GM23248 (cell line): ENCODE measurements around the gene PTGER1.

Experiments
- EZH2 ChIP-seq: fragments of 200-600 bp; sonication (generic); IDR thresholded peaks from 2 replicates; pipeline ENCODE4 v1.6.1; 2018; ENCODE audit warnings: antibody characterized with exemption, mild to moderate bottlenecking; ENCODE audit not compliant: insufficient read depth, poor library complexity, severe bottlenecking
- EZH2phosphoT487 ChIP-seq: fragments of 200-600 bp; sonication (generic); IDR thresholded peaks from 2 replicates; pipeline ENCODE4 v1.6.1; 2018; ENCODE audit warnings: antibody characterized with exemption, moderate library complexity, mild to moderate bottlenecking, low read depth; ENCODE audit not compliant: insufficient read depth

- TF ChIP-seq EZH2 = no peak
- no peak for TF ChIP-seq EZH2phosphoT487
Observed at GRCh38 chr19:14494411-14494810, 19.3 kb upstream of the PTGER1 start.
